D721Med (cell line): ENCODE results near the gene LPIN1.

Experiments
- DNase-seq: peaks from one replicate; pipeline ENCODE4 v3.0.0; 2011; ENCODE audit warnings: low spot score; ENCODE audit not compliant: insufficient read length
- FAIRE-seq: peaks from 2 replicates; lab custom pipeline; 2011; peaks lifted over from hg19 to GRCh38; lab: Jason Lieb, UNC
- CTCF ChIP-seq: IDR thresholded peaks from 2 replicates; pipeline ENCODE4 v1.5.1; 2012; ENCODE audit warnings: mild to moderate bottlenecking, control low read depth; ENCODE audit not compliant: insufficient read depth; ENCODE audit errors: missing control alignments

LPIN1 gene

GRCh38 chr2:11862049-11862448 is 115.6 kb downstream of the LPIN1 start:
- DNase-seq: no peak
- no peak for TF ChIP-seq CTCF
- no peak for FAIRE-seq

GRCh38 chr2:11863103-11863502 is 116.7 kb downstream of the LPIN1 start:
- no peak for FAIRE-seq
- no peak for DNase-seq
- no peak for TF ChIP-seq CTCF

GRCh38 chr2:11863513-11864328 is 117.3 kb downstream of the LPIN1 start:
- peak; percentile 70 for DNase-seq
- peak; percentile 86 for TF ChIP-seq CTCF
- FAIRE-seq: no peak

GRCh38 chr2:11864724-11865123 is 118.3 kb downstream of the LPIN1 start:
- no peak for TF ChIP-seq CTCF
- no peak for DNase-seq
- FAIRE-seq: no peak

DNA sequence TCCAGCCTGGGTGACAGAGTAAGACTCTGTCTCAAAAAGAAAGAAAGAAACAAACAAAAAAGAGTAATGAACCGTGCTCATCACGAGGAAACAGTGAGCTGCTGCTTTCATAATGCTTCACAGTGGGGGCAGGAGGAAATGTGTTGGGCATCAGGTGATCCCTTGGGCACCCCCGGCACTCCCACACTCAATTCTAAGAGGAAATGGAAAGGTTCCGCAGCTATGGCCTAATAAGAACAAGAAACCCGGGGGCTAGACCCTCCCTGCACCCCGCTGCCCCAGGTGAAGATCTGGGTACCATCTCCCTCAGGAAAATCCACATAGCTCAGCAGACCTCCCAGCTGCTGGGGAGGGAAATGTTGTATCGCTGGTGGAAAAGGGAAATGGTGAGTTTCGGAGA is 118.9 kb downstream of the LPIN1 start:
- DNase-seq (no peak), FAIRE-seq (no peak)
- no peak for TF ChIP-seq CTCF

DNA sequence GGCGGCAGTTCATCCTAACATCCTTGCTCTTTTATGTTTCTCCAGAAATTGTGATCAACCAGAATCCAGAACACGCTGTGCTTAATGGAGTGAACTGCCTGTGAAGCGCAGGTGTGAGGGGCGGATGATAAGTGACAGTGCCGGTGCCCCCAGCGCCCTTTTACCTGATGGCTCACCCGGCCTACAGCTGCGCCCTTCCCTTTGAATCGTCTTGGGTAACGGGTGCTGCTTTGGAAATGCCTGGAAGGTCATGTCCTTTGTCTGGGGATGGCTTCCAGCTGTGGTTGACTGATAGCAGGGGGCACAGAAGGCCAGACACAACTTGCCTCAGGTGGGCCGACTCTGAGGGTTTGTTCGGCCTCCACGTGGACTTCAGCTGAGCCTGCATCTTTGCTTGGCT is 119.4 kb downstream of the LPIN1 start:
- no peak for TF ChIP-seq CTCF
- no peak for DNase-seq
- FAIRE-seq: no peak
